ENCODE data around the gene KIAA1755.

GRCh38 chr20:38164624-38165088, 95.9 kb downstream of the KIAA1755 start:
- TF ChIP-seq POLR2A (IDR thresholded peaks at IDR 0.05) (no peak), CTCF (IDR thresholded peaks at IDR 0.05 in 8 of 11, conservative IDR thresholded peaks at IDR 0.05 in 3 of 11) (no peak)

Measured in spleen (tissue), 7 donors.